ENCODE data around the gene ZNRF1.

DNA sequence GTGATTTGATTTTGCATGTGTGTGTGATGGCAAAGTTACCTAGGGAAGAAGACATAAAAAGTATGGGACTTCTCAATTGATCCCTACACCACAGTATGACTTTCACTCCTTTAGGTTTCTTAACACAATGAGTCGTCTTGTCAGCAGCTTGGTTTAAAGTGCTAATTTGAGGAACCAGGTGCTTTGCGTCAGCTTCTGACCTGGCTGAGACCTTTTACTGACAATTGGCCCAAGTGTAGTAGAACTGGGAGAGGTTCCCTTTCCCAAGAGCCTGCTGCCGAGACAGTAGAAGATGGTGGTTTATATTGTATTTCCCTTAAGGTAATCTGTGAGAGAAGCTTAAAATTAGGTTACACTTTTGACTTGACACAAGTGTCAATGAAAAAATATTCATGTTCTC is 62.8 kb downstream of the ZNRF1 start:
- TF ChIP-seq POLR2A (IDR thresholded peaks at IDR 0.05; ENCODE audit: extremely low read depth, insufficient read length), result no peak
- TF ChIP-seq, protein P1, sequence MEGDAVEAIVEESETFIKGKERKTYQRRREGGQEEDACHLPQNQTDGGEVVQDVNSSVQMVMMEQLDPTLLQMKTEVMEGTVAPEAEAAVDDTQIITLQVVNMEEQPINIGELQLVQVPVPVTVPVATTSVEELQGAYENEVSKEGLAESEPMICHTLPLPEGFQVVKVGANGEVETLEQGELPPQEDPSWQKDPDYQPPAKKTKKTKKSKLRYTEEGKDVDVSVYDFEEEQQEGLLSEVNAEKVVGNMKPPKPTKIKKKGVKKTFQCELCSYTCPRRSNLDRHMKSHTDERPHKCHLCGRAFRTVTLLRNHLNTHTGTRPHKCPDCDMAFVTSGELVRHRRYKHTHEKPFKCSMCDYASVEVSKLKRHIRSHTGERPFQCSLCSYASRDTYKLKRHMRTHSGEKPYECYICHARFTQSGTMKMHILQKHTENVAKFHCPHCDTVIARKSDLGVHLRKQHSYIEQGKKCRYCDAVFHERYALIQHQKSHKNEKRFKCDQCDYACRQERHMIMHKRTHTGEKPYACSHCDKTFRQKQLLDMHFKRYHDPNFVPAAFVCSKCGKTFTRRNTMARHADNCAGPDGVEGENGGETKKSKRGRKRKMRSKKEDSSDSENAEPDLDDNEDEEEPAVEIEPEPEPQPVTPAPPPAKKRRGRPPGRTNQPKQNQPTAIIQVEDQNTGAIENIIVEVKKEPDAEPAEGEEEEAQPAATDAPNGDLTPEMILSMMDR (IDR thresholded peaks at IDR 0.05; ENCODE audit: low read depth, low read length), result no peak
